H9 (cell line): ENCODE results near the gene TRIM7. TPM values are rescaled to one million over a fixed set of nuclear protein-coding genes. Genes with fewer than 3 reads are reported as not detected.

Experiments
- DNase-seq: peaks from one replicate; pipeline ENCODE4 v3.0.0-alpha.2; 2017
- H2AFZ ChIP-seq: one replicate; pipeline ENCODE4 v1.6.1; 2013; ENCODE audit warnings: mild to moderate bottlenecking, low read length, control low read depth, moderate library complexity
- H2AK5ac ChIP-seq: 2 replicates; pipeline ENCODE4 v1.6.1; 2013; ENCODE audit warnings: low read length, control low read depth, mixed read lengths; ENCODE audit not compliant: insufficient read length
- H2BK120ac ChIP-seq: one replicate; pipeline ENCODE4 v1.6.1; 2013; ENCODE audit warnings: low read depth, mild to moderate bottlenecking, low read length, control low read depth, inconsistent platforms; ENCODE audit not compliant: poor library complexity, severe bottlenecking
- H2BK12ac ChIP-seq: 2 replicates; pipeline ENCODE4 v1.6.1; 2013; ENCODE audit warnings: low read length, control low read depth, mixed read lengths, low read depth; ENCODE audit not compliant: insufficient read length
- H2BK15ac ChIP-seq: 2 replicates; pipeline ENCODE4 v1.6.1; 2013; ENCODE audit warnings: low read depth, low read length, control low read depth
- H2BK20ac ChIP-seq: one replicate; pipeline ENCODE4 v1.6.1; 2013; ENCODE audit warnings: low read depth, mild to moderate bottlenecking, low read length, control low read depth, inconsistent platforms; ENCODE audit not compliant: poor library complexity, severe bottlenecking
- H2BK5ac ChIP-seq: 2 replicates; pipeline ENCODE4 v1.6.1; 2013; ENCODE audit warnings: low read length, control low read depth, mixed read lengths; ENCODE audit not compliant: insufficient read length
- H3K14ac ChIP-seq: 2 replicates; pipeline ENCODE4 v1.6.1; 2013; ENCODE audit warnings: low read length, control low read depth; ENCODE audit not compliant: insufficient read depth
- H3K18ac ChIP-seq: 2 replicates; pipeline ENCODE4 v1.6.1; 2013; ENCODE audit warnings: low read depth, mild to moderate bottlenecking, mixed read lengths, low read length, control low read depth; ENCODE audit not compliant: insufficient read length
- H3K23ac ChIP-seq: 2 replicates; pipeline ENCODE4 v1.6.1; 2013; ENCODE audit warnings: low read length, control low read depth, mixed read lengths, low read depth; ENCODE audit not compliant: insufficient read length
- H3K23me2 ChIP-seq: 2 replicates; pipeline ENCODE4 v1.6.1; 2013; ENCODE audit warnings: low read depth, mild to moderate bottlenecking, mixed read lengths, low read length, control low read depth; ENCODE audit not compliant: insufficient read length, poor library complexity, severe bottlenecking
- H3K27ac ChIP-seq: 2 replicates; pipeline ENCODE4 v1.5.1; 2013; ENCODE audit warnings: low read length, control low read depth, mixed read lengths, low read depth; ENCODE audit not compliant: insufficient read length
- H3K27me3 ChIP-seq: 2 replicates; pipeline ENCODE4 v1.6.1; 2013; ENCODE audit warnings: low read length, control low read depth, inconsistent platforms; ENCODE audit not compliant: insufficient read depth
- H3K4ac ChIP-seq: 2 replicates; pipeline ENCODE4 v1.6.1; 2013; ENCODE audit warnings: low read depth, mild to moderate bottlenecking, control low read depth, inconsistent platforms, low read length, moderate library complexity
- H3K4me1 ChIP-seq: 2 replicates; pipeline ENCODE4 v1.6.1; 2013; ENCODE audit warnings: low read length, control low read depth, inconsistent platforms; ENCODE audit not compliant: insufficient read depth
- H3K4me2 ChIP-seq: 2 replicates; pipeline ENCODE4 v1.6.1; 2013; ENCODE audit warnings: low read length, control low read depth, mixed read lengths; ENCODE audit not compliant: insufficient read length, insufficient read depth
- H3K56ac ChIP-seq: 2 replicates; pipeline ENCODE4 v1.6.1; 2013; ENCODE audit warnings: low read depth, mild to moderate bottlenecking, mixed read lengths, low read length, control low read depth; ENCODE audit not compliant: insufficient read length
- H3K79me1 ChIP-seq: 2 replicates; pipeline ENCODE4 v1.6.1; 2013; ENCODE audit warnings: low read depth, mild to moderate bottlenecking, moderate library complexity, low read length, control low read depth, inconsistent platforms; ENCODE audit not compliant: insufficient read depth, poor library complexity, severe bottlenecking
- H3K79me2 ChIP-seq: 2 replicates; pipeline ENCODE4 v1.6.1; 2013; ENCODE audit warnings: low read length, control low read depth, inconsistent platforms; ENCODE audit not compliant: insufficient read depth
- H3K9ac ChIP-seq: 2 replicates; pipeline ENCODE4 v1.6.1; 2013; ENCODE audit warnings: low read length, control low read depth, mixed read lengths; ENCODE audit not compliant: insufficient read length; ENCODE audit errors: extremely low read depth
- H3K9me3 ChIP-seq: one replicate; pipeline ENCODE4 v1.6.1; 2013; ENCODE audit warnings: low read depth, low read length, inconsistent platforms; ENCODE audit not compliant: control insufficient read depth
- H3T11ph ChIP-seq: one replicate; pipeline ENCODE4 v1.6.1; 2013; ENCODE audit warnings: mild to moderate bottlenecking, low read length, control low read depth, inconsistent platforms
- H4K20me1 ChIP-seq: one replicate; pipeline ENCODE4 v1.6.1; 2013; ENCODE audit not compliant: control insufficient read depth, insufficient read length, insufficient read depth
- H4K5ac ChIP-seq: 2 replicates; pipeline ENCODE4 v1.6.1; 2013; ENCODE audit warnings: low read depth, mild to moderate bottlenecking, mixed read lengths, low read length, control low read depth; ENCODE audit not compliant: insufficient read length
- H4K8ac ChIP-seq: replicated peaks from 2 replicates; pipeline ENCODE4 v1.6.1; 2013; ENCODE audit warnings: low read length, control low read depth, mixed read lengths, low read depth; ENCODE audit not compliant: insufficient read length
- H4K91ac ChIP-seq: 2 replicates; pipeline ENCODE4 v1.6.1; 2013; ENCODE audit warnings: low read depth, mild to moderate bottlenecking, moderate library complexity, mixed read lengths, low read length, control low read depth; ENCODE audit not compliant: insufficient read length
- H3K27ac Mint-ChIP-seq, 3 experiments: 2 replicates in 2 of 3; 3 replicates in 1 of 3; pipeline ENCODE4 v1.8.0; 2020 to 2021; ENCODE audit warnings: mixed read lengths in 3 of 3, mild to moderate bottlenecking in 1 of 3, moderate library complexity in 1 of 3
- H3K27me3 Mint-ChIP-seq: 2 replicates; pipeline ENCODE4 v1.8.0; 2021; ENCODE audit warnings: low read depth, mild to moderate bottlenecking, moderate library complexity, mixed read lengths
- H3K36me3 Mint-ChIP-seq, 3 experiments: 2 replicates in 2 of 3; 3 replicates in 1 of 3; pipeline ENCODE4 v1.8.0; 2020 to 2021; ENCODE audit warnings: low read depth in 3 of 3, mixed read lengths in 3 of 3; ENCODE audit not compliant: insufficient read depth in 1 of 3
- H3K4me1 Mint-ChIP-seq, 2 experiments: 2 replicates each; pipeline ENCODE4 v1.8.0; 2020; ENCODE audit warnings: mixed read lengths in 2 of 2
- H3K4me3 Mint-ChIP-seq, 2 experiments: 2 replicates in 1 of 2; 3 replicates in 1 of 2; pipeline ENCODE4 v1.8.0; 2020 to 2021; ENCODE audit warnings: mild to moderate bottlenecking in 2 of 2, mixed read lengths in 2 of 2, moderate library complexity in 1 of 2
- H3K9me3 Mint-ChIP-seq, 2 experiments: 2 replicates in 1 of 2; 3 replicates in 1 of 2; pipeline ENCODE4 v1.8.0; 2020; ENCODE audit warnings: mild to moderate bottlenecking in 2 of 2, mixed read lengths in 2 of 2, moderate library complexity in 1 of 2
- WGBS: extraction: QIAGEN DNeasy Blood & Tissue Kit; methylation state at CpG from one replicate; pipeline ENCODE4 v1.1.7; 2013; ENCODE audit warnings: missing lambda C conversion rate, low lambda C conversion rate, mixed read lengths; ENCODE audit not compliant: insufficient read length; ENCODE audit errors: extremely low coverage; 5-methylcytosine and 5-hydroxymethylcytosine counted together
- total RNA-seq: library from RNA; stranded (reverse); gene quantifications from 2 replicates; pipeline ENCODE4 v1.2.1, GENCODE V29; 2021
- TF ChIP-seq, protein P1 (sequence below): fragments of 200-600 bp; sonication (generic); conservative IDR thresholded peaks from 3 replicates; pipeline ENCODE4 v1.8.0; 2021; ENCODE audit warnings: antibody characterized with exemption, mild to moderate bottlenecking

TRIM7 gene
- total RNA-seq, 1 experiment from 2014 or later = not detected

DNA sequence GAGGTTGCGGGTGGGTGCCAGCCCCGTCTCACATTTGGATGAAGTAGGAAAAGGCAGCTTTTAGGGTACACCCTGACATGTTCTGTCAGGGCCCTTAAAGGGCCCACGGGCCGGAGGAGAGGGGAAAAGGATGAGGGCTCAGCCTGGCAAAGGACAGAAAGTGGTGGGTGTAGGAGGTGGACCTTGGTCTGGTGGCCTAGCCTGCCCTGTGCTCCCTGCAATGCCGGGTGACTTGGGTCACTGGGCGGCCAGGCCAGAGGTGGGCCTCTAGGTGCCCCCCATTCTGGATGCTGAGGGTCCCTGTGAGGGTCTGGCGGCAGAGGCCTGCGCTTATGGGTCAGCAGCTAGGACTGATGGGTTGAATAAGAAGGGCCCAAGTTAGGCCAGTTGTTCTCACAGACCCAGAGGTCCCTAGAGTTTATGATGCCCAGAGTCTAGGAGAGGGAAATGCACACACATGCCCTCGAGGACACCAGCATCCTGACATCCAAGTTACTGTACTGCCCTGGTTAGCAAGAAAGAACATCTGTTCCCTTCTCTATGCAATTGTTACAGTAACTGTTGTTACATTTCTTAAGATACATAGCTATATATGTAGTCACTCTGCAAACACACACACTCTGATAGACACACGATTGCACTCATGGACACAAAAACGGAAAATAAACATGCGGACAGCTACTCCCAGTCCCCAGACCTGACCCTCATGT is 12.5 kb downstream of the TRIM7 start:
- H3K27ac ChIP-seq = no peak overlapping the region

More for the DNA sequence above, 12.5 kb downstream of the TRIM7 start:
- peak overlapping the region; percentile 46 for H3K4me2 ChIP-seq
- Mint-ChIP-seq H3K9me3 (peaks cover 6 to 9% of the 10 kb centered on the region in 2 experiments; a peak in 2 of 5 replicates), H3K4me3 (peak overlapping the region; percentile 91 to 92), H3K36me3 (peaks cover 0 to 2% (median 0%) of the 10 kb centered on the region in 3 experiments; a peak in 2 of 7 replicates), H3K4me1 (peaks cover 14 to 28% of the 10 kb centered on the region in 2 experiments), H3K27me3 (peaks cover 67% of the 10 kb centered on the region), H3K27ac (0 out of 7 replicates have a peak overlapping the region, but pooled peaks of 1 of the 3 experiments have one; percentile 59)
- H3K18ac ChIP-seq = no peak overlapping the region
- H2BK5ac ChIP-seq = no peak overlapping the region
- H2BK12ac ChIP-seq = no peak overlapping the region
- no peak for DNase-seq
- H3T11ph ChIP-seq = no peak overlapping the region
- no peak overlapping the region for H2BK15ac ChIP-seq
- H2AK5ac ChIP-seq = no peak overlapping the region
- no peak overlapping the region for H4K5ac ChIP-seq
- no peak overlapping the region for H3K14ac ChIP-seq
- H4K91ac ChIP-seq = no peak overlapping the region
- no peak overlapping the region for H2BK20ac ChIP-seq
- H4K20me1 ChIP-seq = no peaks in the 10 kb centered on the region
- no peak overlapping the region for H2AFZ ChIP-seq
- H3K4ac ChIP-seq = no peak overlapping the region
- peaks cover under 1% of the 10 kb centered on the region; the same call in 1 of the 2 replicates for H3K4me1 ChIP-seq
- no peaks in the 10 kb centered on the region for H3K9me3 ChIP-seq
- H4K8ac ChIP-seq = no peak overlapping the region
- WGBS = no CpG with 5 or more reads among the region's 12 CpGs
- TF ChIP-seq, protein P1, sequence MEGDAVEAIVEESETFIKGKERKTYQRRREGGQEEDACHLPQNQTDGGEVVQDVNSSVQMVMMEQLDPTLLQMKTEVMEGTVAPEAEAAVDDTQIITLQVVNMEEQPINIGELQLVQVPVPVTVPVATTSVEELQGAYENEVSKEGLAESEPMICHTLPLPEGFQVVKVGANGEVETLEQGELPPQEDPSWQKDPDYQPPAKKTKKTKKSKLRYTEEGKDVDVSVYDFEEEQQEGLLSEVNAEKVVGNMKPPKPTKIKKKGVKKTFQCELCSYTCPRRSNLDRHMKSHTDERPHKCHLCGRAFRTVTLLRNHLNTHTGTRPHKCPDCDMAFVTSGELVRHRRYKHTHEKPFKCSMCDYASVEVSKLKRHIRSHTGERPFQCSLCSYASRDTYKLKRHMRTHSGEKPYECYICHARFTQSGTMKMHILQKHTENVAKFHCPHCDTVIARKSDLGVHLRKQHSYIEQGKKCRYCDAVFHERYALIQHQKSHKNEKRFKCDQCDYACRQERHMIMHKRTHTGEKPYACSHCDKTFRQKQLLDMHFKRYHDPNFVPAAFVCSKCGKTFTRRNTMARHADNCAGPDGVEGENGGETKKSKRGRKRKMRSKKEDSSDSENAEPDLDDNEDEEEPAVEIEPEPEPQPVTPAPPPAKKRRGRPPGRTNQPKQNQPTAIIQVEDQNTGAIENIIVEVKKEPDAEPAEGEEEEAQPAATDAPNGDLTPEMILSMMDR = no peak
- H3K27me3 ChIP-seq = peaks cover 16% of the 10 kb centered on the region
- H3K79me2 ChIP-seq = no peaks in the 10 kb centered on the region
- H3K79me1 ChIP-seq = no peaks in the 10 kb centered on the region
- no peak overlapping the region for H3K9ac ChIP-seq
- H3K23ac ChIP-seq = no peak overlapping the region
- H2BK120ac ChIP-seq = no peak overlapping the region
- H3K56ac ChIP-seq = no peak overlapping the region
- peaks cover 31% of the 10 kb centered on the region for H3K23me2 ChIP-seq
